ENCODE data around the gene KLLN. TPM values are rescaled to one million over a fixed set of nuclear protein-coding genes. Genes with fewer than 3 reads are reported as not detected.

The KLLN gene
- total RNA-seq, 1 donor from 2014 or later, result not detected

DNA sequence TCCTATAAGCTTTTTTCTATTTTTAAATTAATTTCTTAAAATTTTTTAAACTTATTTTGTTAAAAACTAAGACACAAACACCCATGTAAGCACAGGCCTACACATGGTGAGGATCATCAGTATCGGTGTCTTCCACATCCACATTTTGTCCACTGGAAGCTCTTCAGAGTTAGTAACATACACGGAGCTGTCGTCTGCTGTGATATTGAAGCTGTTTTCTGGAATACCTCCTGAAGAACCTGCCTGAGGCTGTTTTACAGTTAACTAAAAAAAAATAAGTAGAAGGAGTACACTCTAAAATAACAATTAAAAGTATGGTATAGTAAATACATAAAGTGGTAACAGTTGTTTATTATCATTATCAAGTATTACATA, 17.7 kb downstream of the KLLN start:
- H3K27ac ChIP-seq, result no peak overlapping the region
- no peaks in the 10 kb centered on the region for H3K4me1 ChIP-seq
- no peak for DNase-seq (ENCODE audit: low spot score in 2 of 2)
- no peak for TF ChIP-seq CTCF (IDR thresholded peaks at IDR 0.05)
- H3K36me3 ChIP-seq, result no peaks in the 10 kb centered on the region
- intact Hi-C loops (cut with DNase I), result no loop called here
- no peaks in the 10 kb centered on the region for H3K27me3 ChIP-seq
- H3K9me3 ChIP-seq, result no peaks in the 10 kb centered on the region
- H3K4me3 ChIP-seq, result no peak overlapping the region

- no peak overlapping the region for H3K27ac ChIP-seq
- no peaks in the 10 kb centered on the region for H3K36me3 ChIP-seq
- TF ChIP-seq CTCF (IDR thresholded peaks at IDR 0.05), result no peak
- no peaks in the 10 kb centered on the region for H3K4me1 ChIP-seq
- intact Hi-C loops (cut with DNase I), result no loop called here
- H3K9me3 ChIP-seq, result no peaks in the 10 kb centered on the region
- DNase-seq (ENCODE audit: low spot score in 2 of 2), result no peak
- H3K4me3 ChIP-seq, result no peak overlapping the region
- H3K27me3 ChIP-seq, result no peaks in the 10 kb centered on the region
Measured at GRCh38 chr10:87844837-87845623, 18.3 kb downstream of the KLLN start.

- H3K4me3 ChIP-seq, result no peak overlapping the region
- H3K27ac ChIP-seq, result no peak overlapping the region
- DNase-seq (ENCODE audit: low spot score in 2 of 2), result no peak
- no peaks in the 10 kb centered on the region for H3K4me1 ChIP-seq
- intact Hi-C loops (cut with DNase I), result no loop called here
- no peak for TF ChIP-seq CTCF (IDR thresholded peaks at IDR 0.05)
- no peaks in the 10 kb centered on the region for H3K9me3 ChIP-seq
- no peaks in the 10 kb centered on the region for H3K36me3 ChIP-seq
- no peaks in the 10 kb centered on the region for H3K27me3 ChIP-seq
Measured at GRCh38 chr10:87843714-87844113, 19.6 kb downstream of the KLLN start.

- Histone ChIP-seq H3K27ac (no peak overlapping the region), H3K36me3 (no peaks in the 10 kb centered on the region), H3K4me1 (no peaks in the 10 kb centered on the region), H3K4me3 (no peak overlapping the region), H3K9me3 (no peaks in the 10 kb centered on the region), H3K27me3 (no peaks in the 10 kb centered on the region)
- no peak for DNase-seq (ENCODE audit: low spot score in 2 of 2)
- no peak for TF ChIP-seq CTCF (IDR thresholded peaks at IDR 0.05)
- intact Hi-C loops (cut with DNase I), result no loop called here
Measured at GRCh38 chr10:87842776-87843497, 20.4 kb downstream of the KLLN start.

DNA sequence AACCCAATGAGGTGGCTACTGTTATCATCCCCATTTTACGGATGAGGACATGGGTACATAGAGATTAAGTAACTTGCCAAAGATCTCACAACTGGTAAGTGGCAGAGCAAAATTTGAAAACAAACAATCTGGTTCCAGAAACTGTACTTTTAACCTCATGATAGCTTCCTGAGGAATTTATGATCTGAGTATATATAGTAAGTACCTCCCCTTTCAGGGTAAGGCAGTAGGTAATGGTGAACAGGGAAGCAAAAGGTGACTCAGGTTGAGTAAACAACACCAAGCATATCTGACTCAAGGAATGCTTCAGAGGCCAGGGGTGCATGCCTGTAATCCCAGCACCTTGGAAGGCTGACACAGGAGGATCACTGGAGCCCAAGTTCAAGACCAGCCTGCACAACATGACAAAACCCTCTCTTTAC, 21.1 kb downstream of the KLLN start:
- no peaks in the 10 kb centered on the region for H3K36me3 ChIP-seq
- intact Hi-C loops (cut with DNase I), result no loop called here
- no peak for DNase-seq (ENCODE audit: low spot score in 2 of 2)
- TF ChIP-seq CTCF (IDR thresholded peaks at IDR 0.05), result no peak
- no peak overlapping the region for H3K4me3 ChIP-seq
- H3K27ac ChIP-seq, result no peak overlapping the region
- H3K9me3 ChIP-seq, result no peaks in the 10 kb centered on the region
- H3K4me1 ChIP-seq, result no peaks in the 10 kb centered on the region
- no peaks in the 10 kb centered on the region for H3K27me3 ChIP-seq

Measured in ascending aorta (tissue), 2 donors.